SK-N-MC (cell line): ENCODE data around the gene DDX20.

Source experiments
- EZH2 ChIP-seq: fragments of 200-600 bp; sonication (generic); IDR thresholded peaks from one replicate; pipeline ENCODE4 v1.6.1; 2017; ENCODE audit warnings: antibody characterized with exemption
- FOXP2 ChIP-seq: optimal IDR thresholded peaks from 2 replicates; pipeline ENCODE3; 2011; ENCODE audit warnings: mild to moderate bottlenecking, moderate library complexity; ENCODE audit not compliant: insufficient read depth; ENCODE audit errors: extremely low read length, control extremely low read depth
- POLR2AphosphoS5 ChIP-seq: IDR thresholded peaks from 2 replicates; pipeline ENCODE4 v1.6.1; 2012; ENCODE audit warnings: mild to moderate bottlenecking, low read depth, low read length, borderline replicate concordance

GRCh38 chr1:111778066-111778465 lies 22.4 kb downstream of the DDX20 start:
- TF ChIP-seq FOXP2 (no peak), POLR2AphosphoS5 (no peak), EZH2 (no peak)
